Fibroblast of skin of back (primary cell): ENCODE results near the gene CYP26B1.

Source experiments
- DNase-seq: peaks from one replicate; pipeline ENCODE4 v3.0.0-alpha.2; 2013

CYP26B1 gene

DNA sequence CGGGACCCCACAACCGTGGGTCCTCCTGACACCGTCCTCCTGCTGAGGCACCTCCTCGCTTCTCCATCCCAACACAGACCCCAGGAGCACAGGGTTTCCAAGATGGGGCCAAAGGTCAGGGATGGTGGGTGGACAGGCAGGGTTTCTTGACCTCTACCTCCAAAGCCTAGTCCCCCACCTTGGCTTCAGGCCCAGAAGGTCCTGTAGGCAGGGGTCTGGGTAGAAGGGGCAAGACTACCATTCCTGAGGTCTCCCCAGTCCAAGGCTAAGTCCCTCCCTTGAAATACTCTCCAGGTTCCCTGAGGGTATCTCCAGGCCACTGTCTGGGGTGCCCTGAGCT, 7.1 kb downstream of the CYP26B1 start:
- no peak for DNase-seq

- DNase-seq = no peak
These were observed 7.6 kb downstream of the CYP26B1 start for GRCh38 chr2:72139874-72140620.

DNA sequence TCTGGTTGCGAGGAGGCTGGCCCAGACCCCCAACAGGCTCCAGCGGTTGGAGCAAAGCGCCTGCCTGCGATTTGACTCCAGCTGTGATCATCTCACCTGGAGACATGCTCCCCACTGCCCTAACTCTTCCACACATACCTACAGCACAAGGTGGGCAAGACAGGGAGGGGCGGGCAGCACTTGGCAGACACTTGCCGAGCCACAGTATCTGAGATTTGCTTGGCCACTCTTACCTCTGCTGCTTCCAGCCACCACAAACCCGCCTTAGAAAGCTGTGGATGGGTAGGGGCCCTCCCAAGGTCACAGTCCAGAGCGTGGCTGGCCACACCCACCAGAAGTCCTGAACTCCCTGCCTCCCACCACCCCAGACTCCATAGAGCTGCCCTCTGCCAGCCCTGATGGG, 8.2 kb downstream of the CYP26B1 start:
- DNase-seq = no peak

DNA sequence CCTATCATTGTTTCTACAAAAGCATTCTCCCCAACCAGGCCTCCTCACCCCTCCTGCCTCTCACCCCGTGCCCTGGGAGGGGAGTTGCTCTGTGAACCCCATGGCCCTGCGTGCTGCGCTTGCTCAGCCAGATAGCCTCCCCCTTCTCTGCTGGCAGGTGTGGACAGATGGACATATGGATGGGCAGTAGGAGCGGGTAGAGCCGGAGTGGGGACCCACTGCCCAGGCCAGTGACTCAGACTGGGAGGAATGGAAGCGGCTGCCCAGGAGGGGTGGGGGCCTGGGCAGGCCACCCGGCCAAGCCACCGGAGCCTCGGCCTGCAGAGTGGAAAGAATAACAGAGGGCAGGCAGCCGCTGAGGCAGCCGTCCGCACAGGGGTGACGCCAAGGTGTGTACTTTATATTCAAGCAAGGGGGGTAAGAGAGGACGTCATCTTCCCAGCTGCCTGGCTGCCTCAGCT, 8.7 kb downstream of the CYP26B1 start:
- DNase-seq = no peak

- DNase-seq = no peak
These were observed 9.4 kb downstream of the CYP26B1 start for GRCh38 chr2:72138011-72138881.

DNA sequence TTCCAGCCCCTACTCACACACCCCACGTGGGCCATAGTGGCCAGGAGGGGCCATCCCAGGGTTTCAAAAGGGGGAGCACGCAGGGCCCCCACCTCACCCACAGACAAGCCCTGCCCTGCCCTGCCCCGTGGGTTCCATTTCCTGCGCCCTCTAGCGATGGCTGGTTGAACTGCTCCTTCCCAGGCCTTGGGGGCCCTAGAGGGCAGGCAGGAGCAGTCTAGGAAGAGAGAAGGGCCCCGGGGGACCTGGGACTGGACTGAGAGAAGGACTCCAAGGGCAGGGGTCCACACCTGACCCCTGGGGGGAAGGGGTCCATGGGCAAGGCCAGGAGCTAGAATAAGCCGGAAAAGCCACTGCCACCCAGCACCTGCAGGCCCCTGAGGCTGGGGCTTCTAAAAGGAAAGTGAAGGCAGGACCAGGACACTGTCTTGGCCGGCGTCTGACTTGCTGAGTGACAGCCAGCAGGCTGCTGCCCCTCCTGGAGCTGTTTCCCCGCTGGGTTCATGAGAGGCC, 10.1 kb downstream of the CYP26B1 start:
- peak; percentile 41 for DNase-seq

- no peak for DNase-seq
These were observed 10.6 kb downstream of the CYP26B1 start for GRCh38 chr2:72136933-72137497.

- DNase-seq = no peak
These were observed 11.3 kb downstream of the CYP26B1 start for GRCh38 chr2:72136331-72136730.

DNA sequence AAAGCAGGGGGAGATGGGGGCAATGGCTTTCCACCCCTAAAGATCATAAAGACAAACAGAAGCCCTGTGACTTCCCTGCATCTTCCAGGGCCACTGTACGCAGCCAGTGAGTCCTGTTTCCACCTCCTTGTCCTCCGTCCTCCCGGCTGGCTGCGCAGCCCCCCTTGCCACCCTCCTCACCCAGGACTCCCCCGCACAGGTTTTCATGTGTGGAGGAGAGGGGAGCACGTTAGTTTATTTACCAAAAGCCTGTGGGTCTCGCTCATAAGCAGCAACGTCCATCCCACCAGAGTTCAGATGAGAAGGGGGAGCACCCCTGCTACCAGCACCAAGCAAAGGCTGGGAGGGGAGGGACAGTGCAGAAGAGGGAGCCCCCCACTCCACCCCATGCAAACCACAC, 11.7 kb downstream of the CYP26B1 start:
- no peak for DNase-seq

DNA sequence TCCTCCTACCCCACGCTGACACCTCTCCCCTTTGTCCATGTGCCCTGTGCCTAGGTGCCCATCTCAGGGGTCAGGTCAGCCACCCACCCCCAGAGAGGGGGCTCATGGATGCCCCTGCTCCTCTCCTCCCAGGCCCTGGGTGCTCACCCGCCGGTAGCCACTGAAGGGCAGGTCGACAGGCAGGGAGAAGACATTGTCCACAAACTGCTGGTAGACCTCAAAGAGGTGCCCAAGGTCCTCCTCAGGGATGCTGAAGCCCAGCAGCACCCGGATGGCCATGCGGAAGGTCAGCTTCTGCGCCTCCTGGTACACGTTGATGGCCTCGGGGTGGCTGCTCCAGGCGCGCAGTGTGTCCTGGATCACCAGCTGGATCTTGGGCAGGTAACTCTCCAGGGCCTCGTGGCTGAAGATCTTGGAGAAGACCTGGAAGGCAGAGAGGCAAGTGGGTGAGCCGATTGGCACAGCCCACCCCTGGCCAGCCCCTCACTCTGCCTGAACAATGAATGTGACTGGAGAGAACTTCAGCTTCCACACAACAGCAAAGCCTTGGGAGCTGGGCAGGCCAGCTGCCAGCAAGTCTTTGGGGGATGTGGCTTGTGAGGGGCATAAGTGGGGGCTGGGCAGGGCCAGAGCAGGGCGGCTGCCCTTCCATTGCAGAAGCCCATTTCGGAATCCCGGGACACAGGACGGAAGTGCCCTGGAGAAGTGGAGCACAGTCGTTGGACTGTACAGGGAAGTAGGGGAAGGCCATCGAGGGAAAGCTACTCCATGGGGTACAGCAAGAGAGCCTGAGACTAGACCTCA, 12.5 kb downstream of the CYP26B1 start:
- no peak for DNase-seq

DNA sequence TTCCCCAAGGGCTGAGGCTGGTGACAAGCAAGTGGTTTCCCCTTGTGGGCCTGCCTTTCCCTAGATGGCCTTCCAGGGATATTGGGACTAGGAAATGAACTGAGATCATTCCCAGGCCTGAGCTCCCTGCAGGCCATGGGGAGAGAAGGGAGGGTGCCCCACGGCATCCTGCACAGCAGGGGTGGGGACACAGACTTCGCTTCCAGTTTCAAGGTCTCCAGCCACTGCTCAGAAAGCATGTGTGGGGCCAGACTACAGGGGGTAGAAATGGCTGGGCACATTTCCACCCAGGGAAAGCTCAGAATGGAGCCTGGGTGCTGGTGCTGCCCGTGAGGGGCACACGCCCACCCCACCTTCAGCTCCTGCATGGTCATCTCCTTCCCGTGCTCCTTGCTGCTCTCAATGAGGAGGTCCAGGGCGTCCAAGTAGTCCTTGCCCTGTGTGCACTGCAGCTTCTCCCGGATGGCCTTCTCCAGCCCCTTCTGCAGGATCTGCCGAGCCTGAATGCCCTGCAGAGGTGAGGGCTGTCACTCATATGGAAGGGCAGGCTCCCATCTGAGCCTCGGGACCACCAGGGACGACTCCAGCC, 13.2 kb downstream of the CYP26B1 start:
- no peak for DNase-seq

DNA sequence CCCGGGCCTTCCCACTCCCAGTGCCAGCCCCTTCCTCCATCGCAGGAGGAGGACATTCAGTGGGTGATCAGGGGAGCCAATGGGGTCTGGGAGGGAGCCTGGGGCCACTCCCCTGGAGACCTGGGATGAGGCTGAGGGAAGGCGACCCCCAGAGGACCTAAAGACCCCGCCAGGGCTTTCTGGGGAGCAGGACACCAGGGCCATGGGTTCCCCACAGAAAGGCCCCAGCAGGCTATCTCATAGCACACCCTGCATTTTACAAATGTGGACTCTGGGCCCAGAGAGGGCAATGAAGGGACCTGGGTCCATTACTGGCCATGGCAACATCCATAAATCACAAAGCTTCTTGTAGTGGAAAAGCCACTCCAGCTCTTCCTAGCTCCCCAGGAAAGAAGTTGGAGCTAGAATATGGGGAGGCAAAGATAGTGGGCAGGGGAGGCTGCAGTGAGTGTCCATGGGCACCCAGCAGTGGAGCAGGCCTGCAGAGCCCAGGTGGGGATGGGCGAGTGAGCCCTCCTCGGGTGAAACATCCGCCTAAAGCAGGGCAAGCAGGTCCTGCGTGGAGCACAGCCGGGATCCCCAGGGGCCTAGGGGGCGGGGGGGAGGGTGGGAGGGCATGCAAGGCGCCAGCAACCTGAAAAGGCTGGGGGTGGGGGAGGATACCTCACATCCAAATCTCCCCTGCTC, 13.8 kb downstream of the CYP26B1 start:
- no peak for DNase-seq

DNA sequence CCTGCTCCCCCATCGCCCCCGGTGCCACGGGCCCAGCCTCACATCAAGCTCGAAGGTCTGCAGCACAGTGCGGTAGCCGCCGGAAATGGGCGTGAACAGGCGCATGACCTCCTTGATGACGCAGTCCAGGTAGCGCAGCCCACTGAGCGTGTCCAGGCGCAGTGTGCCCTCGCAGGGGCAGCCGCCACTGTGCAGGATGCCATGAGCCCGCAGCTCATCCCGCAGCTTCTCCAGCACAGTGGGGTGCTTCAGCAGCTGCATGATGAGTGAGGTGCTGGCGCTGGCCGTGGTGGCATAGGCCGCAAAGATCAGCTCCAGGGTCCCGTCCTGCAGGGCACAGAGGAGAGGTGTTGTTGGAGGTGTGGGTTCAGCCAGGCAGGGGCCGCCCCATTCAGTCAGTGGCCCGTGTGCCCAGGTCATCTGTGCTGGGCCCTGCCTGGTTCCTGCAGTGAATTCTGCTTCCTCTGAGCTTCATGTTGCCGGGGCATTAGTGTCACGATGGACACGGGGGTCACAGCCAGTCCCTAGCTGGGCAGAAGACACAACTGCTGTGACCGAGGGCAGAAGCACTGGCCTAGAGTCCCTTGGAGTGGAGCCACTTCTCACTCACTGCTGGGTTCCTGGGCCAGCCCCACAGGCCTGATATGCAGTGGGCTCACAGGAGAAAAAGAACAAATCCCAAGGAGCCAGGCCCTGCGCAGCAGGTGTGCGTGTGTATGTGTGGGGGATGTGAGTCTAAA, 14.5 kb downstream of the CYP26B1 start:
- no peak for DNase-seq

DNA sequence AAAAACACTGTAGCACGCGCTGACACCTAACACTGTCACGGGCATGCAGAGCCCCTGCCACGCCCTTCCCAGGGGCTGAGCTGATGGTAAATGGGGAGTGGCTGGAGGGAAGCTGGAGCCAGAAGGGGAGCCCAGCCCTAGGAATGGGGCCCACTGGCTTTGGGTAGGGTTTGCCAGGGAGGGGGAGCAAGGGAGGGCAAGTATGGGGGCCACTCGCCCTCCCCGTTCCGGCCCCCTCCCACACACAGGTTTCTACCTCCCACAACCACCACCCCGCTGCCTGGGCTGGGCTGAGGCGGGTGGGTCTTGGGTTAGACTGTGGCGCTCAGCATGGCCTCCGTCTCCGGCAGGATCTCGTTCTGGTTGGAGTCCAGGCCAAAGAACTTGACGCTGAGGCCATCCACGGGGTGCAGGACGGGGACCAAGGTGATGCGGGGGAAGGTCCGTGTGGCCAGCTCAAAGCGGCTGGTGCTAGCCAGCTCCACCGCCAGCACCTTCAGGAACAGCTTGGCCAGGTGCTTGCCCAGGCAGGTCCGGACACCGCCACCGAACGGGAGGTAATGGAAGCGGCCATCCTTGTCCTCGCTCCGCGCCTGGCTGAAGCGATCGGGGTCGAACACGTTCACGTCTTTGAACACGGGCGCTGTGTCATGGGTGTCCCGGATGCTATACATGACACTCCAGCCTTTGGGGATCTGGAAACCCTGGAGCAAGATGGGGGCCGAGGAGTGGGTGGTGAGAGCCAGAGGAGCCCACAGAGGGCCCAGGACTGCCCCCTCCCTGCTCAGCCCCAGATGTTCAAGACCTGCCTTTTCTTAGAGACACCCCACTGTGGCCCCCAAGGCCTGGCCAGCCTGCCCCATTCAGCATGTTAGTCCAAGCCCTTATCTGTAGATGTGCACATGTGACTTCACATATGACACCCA, 15.5 kb downstream of the CYP26B1 start:
- no peak for DNase-seq

- DNase-seq = no peak
These were observed 16.2 kb downstream of the CYP26B1 start for GRCh38 chr2:72131371-72131891.

- no peak for DNase-seq
These were observed 16.9 kb downstream of the CYP26B1 start for GRCh38 chr2:72130659-72131360.

DNA sequence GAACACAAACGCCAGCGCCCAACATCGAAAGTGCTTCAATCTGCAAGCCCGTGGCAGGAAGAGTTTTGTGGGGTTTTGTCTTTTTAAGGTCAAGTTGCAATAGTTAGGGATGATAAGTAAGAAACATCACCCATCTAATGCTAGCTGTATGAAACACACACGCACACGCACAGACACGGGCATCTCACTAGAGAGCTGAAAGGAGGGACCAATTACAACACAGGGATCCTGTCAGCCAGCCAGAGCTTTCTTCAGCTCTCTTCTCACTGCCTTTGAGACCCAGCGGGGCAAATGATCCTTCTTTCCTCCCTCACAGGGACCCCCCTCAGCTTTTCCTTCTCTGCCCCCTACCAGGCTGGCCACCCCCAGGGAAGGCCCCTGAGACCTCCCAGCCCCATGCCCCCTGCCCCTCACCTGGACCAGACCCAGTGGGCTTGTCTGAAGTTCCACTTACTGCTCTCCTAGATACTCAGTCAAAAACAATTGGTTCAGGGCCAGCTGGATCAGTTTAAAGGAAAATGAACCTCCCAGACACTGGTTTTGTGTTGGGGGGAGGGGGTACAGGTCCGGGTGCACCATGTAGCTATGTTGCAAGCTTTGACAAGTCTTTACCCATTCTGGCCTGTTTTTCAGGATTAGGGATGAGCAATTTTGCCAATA, 17.9 kb downstream of the CYP26B1 start:
- no peak for DNase-seq

- no peak for DNase-seq
These were observed 18.8 kb downstream of the CYP26B1 start for GRCh38 chr2:72128843-72129227.
